GM12873 (cell line): Measurements from ENCODE around the gene SETBP1.

Source experiments
- TF ChIP-seq, protein P1 (sequence below): IDR thresholded peaks from 2 replicates; pipeline ENCODE4 v1.5.1; 2012; ENCODE audit warnings: low read depth, mild to moderate bottlenecking, moderate library complexity, low read length, control low read depth; ENCODE audit not compliant: insufficient read depth; ENCODE audit errors: missing control alignments

Gene SETBP1

GRCh38 chr18:44786257-44786656 is 105.6 kb downstream of the SETBP1 start:
- TF ChIP-seq, protein P1, sequence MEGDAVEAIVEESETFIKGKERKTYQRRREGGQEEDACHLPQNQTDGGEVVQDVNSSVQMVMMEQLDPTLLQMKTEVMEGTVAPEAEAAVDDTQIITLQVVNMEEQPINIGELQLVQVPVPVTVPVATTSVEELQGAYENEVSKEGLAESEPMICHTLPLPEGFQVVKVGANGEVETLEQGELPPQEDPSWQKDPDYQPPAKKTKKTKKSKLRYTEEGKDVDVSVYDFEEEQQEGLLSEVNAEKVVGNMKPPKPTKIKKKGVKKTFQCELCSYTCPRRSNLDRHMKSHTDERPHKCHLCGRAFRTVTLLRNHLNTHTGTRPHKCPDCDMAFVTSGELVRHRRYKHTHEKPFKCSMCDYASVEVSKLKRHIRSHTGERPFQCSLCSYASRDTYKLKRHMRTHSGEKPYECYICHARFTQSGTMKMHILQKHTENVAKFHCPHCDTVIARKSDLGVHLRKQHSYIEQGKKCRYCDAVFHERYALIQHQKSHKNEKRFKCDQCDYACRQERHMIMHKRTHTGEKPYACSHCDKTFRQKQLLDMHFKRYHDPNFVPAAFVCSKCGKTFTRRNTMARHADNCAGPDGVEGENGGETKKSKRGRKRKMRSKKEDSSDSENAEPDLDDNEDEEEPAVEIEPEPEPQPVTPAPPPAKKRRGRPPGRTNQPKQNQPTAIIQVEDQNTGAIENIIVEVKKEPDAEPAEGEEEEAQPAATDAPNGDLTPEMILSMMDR, result no peak

DNA sequence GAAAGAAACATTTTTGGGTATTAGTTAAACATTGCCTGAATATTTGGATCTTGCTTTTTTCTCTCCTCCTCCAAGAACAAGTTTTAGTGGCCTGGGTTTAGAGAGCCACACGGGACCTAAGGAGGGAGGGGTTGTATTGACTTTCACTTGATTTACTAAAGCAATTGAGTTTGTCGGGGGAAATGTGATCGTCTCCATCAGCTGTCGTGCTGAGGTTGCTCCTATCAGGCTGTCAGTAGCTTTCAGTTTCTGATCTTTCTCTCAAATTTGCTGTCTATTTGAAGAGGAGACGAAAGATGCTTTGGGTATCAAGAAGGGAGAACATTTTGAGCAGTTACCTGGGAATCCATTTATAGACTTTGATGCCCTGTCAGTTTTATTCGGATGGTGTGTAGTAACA is 106.0 kb downstream of the SETBP1 start:
- TF ChIP-seq, protein P1, result no peak

DNA sequence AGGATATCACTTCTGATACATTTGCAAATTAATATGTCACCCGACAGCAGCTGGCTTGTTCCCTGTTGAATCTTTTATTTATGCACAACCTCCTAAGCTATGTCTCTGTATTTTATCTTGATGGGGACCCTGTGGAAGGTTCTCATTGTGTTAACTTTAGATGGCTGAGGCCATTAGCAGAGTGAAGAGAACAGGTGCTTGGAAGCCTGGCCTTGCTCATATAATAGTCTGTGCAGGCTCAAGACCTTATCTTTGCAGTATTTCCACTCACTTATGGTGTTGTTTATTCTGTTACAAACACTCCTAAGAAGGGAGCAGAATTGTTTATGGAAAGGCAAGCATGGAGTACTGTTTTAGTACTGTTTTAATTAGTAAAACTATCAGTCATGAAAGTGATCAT is 107.6 kb downstream of the SETBP1 start:
- TF ChIP-seq, protein P1, result no peak

- TF ChIP-seq, protein P1, result no peak
Measured at GRCh38 chr18:44789710-44790109, 109.0 kb downstream of the SETBP1 start.

DNA sequence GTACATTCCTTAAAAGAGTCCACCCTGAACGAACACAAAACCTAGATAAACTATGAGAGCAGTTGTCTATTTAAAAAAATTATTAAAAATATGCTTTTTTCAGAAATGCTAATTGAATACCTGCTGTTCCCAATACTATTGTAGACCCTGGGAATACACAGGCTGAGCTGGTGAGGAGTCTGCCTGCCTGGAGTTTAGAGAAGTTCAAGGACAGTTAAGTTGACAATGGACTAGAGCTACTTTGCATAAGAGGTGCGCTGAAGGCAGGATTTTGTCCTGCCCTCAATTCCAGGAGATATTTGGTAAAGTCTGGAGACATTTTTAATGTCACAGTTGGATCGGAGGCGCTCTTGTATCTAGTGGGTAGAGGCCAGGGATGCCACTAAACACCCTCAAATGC is 110.2 kb downstream of the SETBP1 start:
- TF ChIP-seq, protein P1, result no peak

DNA sequence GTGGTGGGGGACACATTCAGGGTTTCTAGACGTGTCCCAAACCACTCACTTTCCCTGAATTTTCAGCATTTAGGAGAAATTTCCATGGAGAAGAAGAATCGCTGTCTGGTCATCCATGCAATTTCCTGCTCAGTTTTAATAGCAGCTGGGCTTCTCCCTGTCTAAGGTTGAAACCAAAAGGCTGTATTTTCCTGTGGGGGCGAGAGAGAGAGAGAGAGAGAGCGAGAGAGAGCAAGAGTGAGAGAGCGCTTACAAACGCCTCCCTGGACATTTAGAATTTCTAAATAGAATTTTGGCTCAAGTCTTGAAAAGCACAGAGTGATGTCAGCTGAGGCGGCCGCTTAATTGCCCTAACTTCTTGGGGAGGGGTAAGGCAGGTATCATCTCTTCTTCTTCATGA is 110.8 kb downstream of the SETBP1 start:
- TF ChIP-seq, protein P1, result no peak

GRCh38 chr18:44792456-44793061 is 111.9 kb downstream of the SETBP1 start:
- TF ChIP-seq, protein P1, result no peak
